ENCODE data around the gene PTPRK.

GRCh38 chr6:128065072-128065471 is 455.3 kb downstream of the PTPRK start:
- TF ChIP-seq CTCF (IDR thresholded peaks at IDR 0.05) (no peak), ZFX (IDR thresholded peaks at IDR 0.05; ENCODE audit: borderline replicate concordance) (no peak)

All from 22Rv1 (cell line).